Activated CD8-positive, alpha-beta memory T cell treated with anti-CD3 and anti-CD28 coated beads for 24 hours (primary cell): ENCODE data around the gene KLHL24.
"Not testable (repeated sequence)": the region's sequence is repeated elsewhere in the genome, so short reads cannot be mapped to it uniquely, and the experiment has no call there.

ENCODE experiments used
- DNase-seq: peaks from one replicate; pipeline ENCODE4 v3.0.0-alpha.2; 2020

The KLHL24 gene

GRCh38 chr3:183697610-183698317 lies 62.3 kb downstream of the KLHL24 start, which contains the start of gene YEATS2:
TSS of gene YEATS2 (plus strand) at chr3:183697797. CDS start at chr3:183715163, 17,366 bp downstream.
- peak; percentile 91 for DNase-seq

GRCh38 chr3:183698318-183698751 lies 62.9 kb downstream of the KLHL24 start:
- no peak for DNase-seq

GRCh38 chr3:183698756-183699155 lies 63.3 kb downstream of the KLHL24 start:
- DNase-seq, result no peak

DNA sequence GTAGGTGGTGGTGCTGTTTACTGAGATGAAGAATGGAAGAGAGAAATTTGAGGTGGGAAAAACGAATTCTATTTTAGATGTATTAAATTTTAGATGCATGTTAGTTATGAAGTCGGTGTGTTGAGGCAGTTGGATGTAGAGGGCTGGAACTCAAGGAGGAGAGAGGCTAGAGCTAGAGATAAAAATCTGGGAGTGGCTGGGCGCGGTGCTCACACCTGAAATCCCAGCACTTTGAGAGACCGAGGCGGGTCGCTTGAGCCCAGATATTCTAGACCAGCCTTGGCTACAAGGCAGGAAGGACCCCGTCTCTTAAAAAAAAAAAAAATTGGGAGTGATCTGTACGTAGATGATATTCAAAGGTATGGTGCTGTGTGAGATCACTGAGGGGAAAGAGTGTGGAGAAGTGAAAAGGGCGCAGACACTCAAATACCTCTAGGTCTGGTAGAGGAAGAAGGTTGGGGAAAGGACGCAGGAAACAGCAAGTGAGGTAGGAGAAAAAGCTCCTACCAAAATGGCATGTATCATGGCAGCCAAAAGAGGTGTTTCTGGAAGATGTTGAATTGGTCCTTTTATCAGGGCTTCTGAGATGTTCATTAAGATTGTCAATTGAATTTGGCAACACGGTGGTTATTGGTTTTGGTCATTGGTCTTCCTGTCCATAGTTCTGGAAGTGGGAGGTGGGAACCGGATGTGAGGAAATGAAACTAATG lies 64.0 kb downstream of the KLHL24 start:
- no peak for DNase-seq

DNA sequence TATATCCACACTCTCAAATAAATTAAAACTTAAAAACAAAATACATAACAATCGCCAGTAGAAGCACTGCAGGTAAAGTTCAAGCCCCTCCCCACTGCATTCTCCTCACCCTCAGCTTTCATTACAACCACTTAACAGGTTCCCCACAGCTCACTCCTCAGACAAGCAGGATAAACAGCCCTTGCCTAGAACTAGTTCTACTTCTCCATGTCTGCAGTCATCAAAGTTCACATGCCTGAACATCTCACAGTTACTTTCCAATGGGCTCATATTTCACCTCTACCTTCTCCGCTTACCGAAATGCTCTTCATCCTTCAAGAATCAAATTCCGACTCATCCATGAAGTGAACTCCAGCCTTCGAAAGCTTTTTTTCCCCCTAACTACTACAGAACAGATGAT lies 66.3 kb downstream of the KLHL24 start:
- no peak for DNase-seq

DNA sequence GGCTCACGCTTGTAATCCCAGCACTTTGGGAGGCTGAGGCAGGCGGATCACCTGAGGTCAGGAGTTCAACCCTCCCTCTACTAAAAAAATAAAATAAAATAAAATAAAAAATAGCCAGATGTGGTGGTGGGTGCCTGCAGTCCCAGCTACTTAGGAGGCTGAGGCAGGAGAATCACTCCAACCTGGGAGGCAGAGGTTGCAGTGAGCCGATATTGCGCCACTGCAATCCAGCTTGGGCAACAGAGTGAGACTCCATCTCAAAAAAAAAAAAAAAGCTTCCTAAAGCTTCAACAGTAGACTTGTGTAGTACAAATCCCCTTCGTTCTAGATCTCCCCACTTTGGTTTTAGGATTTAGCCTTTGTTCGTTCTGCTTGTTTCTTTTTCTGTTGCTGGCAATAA lies 68.5 kb downstream of the KLHL24 start:
- DNase-seq, result not testable (repeated sequence)

GRCh38 chr3:183710231-183710630 lies 74.8 kb downstream of the KLHL24 start:
- no peak for DNase-seq

DNA sequence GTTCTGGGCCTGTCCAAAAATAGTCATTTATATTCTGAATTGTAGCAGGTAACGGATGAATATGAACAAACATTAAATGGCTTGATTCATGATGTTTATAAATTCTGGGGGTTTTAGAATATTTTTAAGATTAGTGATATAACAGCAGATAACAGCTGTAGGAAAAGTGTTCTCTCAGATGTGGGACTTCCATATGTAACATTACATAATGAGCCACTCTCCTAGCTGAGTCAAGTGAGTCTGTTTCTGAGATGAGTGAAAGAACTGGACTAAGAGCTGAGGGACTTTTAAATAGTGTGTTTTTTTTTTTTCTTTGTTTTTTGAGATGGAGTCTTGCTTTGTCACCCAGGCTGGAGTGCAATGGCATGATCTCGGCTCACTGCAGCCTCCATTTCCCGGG lies 76.1 kb downstream of the KLHL24 start:
- DNase-seq, result no peak

DNA sequence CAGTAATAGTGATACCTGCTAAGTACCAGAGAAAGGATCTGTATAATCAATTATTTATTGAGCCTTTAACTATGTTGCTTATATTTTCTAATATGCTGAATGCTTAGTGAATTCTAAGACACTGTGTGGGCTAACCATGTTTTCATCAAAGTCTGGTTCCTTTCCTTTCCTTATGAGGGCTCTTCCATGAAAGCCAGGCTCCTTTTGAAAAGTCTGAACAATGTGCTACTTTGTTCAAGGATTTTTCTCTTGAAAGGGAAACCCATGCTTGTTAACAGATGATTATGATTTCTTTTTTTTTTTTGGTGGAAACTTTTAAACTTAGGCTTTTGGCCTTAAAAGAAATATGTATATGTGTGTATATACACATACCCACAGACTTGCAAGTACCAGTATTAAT lies 79.2 kb downstream of the KLHL24 start:
- DNase-seq, result no peak

GRCh38 chr3:183718012-183718411 lies 82.6 kb downstream of the KLHL24 start:
- DNase-seq, result no peak

DNA sequence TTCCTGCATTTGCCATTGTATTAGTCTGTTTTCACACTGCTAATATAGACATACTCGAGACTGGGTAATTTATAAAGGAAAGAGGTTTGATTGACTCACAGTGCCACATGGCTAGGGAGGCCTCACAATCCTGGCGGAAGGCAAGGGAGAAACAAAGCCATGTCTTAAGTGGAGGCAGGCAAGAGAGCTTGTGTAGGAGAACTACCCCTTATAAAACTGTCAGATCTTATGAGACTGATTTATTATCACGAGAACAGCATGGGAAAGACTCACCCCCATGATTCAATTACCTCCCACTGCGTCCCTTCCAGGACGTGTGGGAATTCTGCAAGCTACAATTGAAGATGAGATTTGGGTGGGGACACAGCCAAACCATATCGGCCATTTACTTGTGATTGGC lies 90.0 kb downstream of the KLHL24 start:
- DNase-seq, result no peak

DNA sequence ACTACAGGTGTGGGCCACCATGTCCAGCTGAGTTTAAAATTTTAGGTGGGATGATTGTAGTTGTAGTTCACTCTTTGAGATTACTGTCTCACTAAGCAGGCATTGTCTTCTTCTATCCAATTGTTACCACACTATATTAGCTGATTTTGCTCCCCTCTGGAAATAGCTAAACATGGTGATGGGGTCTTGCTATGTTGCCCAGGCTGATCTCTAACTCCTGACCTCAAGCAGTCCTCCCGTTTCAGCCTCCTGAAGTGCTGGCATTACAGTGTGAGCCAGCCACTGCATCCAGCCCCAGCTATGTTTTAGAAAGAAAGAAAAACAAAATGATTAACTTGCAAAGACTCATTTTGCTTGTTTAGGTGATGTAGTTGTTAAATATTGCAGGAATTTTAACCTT lies 92.8 kb downstream of the KLHL24 start:
- no peak for DNase-seq

GRCh38 chr3:183730361-183730760 lies 94.9 kb downstream of the KLHL24 start:
- DNase-seq, result no peak

DNA sequence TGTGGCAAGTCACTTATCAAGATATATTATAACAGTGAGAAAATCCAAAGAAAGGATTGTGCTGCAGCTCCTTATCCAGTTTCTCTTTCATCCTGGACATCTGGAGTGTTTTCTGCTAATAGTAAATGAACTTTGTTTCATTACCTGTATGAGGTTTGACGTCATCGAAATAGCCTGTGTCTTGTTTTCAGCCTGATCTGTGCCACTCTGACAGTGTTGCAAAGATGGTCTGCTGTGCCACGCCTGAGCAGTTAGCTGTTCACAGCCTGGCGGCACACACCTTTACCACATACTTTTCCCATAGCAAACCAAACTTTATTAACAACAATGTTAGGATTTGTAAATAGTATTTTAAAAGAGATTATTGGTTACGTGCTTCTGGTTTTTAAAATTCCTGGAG lies 96.2 kb downstream of the KLHL24 start:
- DNase-seq, result no peak

GRCh38 chr3:183733553-183733952 lies 98.1 kb downstream of the KLHL24 start:
- DNase-seq, result no peak
